GM21529 (cell line): ENCODE measurements around the gene LTK.

ENCODE experiments used
- ATAC-seq: cut with Tn5 transposase; IDR thresholded peaks from one replicate; pipeline ENCODE4 v1.9.1; 2021; ENCODE audit not compliant: unreplicated experiment

Gene LTK

DNA sequence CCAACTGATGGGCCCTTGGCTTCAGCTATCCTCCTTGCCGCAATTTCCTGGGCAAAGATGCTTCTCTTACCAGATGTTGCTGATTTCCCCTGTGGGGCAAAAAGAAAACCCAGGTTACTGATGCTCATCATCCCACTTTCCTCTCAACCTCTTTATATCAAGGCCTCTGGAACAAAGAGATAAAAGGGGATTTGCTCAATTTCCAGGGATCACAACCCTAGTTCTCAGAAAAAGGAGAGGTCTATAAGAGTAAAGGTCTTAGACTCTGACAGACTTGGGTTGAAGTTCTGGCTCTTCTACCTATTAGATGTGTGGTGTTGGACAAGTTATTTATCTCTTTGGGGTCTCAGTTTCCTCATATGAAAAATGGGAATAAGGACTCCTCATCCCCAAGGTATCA is 21.9 kb upstream of the LTK start:
- no peak for ATAC-seq

DNA sequence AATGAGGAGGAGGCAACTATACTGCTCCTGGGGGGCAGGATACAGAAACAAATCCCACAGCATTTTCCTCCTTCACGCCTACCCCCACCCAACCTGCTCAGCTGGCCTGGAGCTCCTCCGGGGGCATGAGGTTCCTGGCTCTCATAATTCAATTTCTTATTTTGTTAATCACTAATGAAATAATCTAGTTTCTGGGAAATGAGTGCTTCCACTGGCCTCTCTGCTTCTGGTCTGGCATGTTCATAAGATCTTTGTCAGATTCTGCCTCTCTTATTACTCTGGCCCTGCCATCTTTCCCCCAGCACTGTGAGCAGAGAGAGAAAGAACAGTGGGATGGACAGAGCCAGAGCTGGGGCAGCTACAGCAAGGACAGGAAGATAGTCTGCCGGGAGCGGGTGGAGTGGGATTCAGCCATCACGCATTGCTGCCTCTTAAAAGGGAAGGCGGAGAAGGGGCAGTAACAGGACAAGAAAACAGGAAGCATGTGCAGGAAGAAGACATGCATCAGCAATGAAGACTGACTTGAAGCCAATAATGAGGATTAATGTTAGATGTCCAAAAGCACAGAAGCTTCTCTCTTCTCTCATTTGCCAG is 16.8 kb upstream of the LTK start:
- ATAC-seq, result no peak

DNA sequence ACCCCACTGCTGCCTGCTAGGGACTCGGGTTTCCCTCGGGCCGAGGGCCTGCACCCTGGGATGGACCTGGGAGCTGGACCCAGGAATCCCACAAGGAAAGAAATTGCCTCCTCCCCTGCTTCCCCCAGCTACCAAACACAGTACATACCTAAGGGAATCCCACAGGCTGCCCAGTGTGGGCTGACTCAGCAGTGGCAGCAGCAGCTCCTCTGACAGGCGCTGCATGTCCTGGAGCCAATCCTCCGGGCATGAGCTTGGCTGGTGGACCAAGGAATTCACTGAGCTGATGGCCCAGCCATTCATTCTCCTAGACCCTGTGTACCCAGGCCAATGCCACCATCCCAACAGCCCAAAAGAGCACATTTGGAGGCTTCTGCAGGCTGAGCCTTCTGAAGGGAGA is 9.5 kb upstream of the LTK start:
- ATAC-seq, result no peak

DNA sequence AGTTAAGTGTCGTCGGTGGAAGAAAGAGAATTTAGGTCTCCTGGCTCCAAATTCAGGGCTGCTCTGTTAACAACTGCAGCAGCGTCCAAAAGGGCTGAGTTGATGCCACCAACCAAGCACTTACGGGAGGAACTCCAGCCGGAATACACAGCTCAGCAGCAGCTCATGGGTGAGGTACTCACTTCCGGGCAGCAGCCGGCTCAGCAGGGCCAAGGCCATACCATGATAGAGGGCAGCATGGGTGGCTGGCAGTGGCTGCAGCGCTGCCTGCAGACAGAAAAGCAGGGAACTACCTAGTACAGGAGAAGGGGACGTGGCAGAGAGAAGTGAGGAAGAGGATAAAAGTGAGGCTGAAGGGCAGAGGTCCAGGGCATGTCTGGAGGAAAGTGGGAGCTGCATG is 8.0 kb upstream of the LTK start:
- ATAC-seq, result no peak

DNA sequence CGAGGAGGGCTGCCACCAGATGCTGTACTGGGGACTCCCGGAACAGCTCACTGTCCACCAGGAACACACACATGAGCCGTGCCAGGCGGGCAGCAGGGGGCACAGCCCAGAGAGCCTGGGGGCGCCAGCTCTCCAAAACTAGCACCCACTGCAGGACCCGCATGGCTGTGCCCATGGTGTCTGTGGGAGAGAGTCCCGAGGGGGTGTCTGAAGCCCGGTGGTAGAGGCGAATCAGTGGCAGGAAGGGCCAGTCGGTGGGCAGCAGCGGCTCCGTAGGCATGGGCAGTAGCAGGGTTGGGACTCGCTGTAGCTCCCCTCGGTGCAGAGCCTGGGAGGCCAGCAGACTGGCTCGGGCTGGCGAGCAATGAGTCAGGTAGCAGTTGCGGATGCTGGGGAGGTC is 7.0 kb upstream of the LTK start:
- ATAC-seq, result no peak

DNA sequence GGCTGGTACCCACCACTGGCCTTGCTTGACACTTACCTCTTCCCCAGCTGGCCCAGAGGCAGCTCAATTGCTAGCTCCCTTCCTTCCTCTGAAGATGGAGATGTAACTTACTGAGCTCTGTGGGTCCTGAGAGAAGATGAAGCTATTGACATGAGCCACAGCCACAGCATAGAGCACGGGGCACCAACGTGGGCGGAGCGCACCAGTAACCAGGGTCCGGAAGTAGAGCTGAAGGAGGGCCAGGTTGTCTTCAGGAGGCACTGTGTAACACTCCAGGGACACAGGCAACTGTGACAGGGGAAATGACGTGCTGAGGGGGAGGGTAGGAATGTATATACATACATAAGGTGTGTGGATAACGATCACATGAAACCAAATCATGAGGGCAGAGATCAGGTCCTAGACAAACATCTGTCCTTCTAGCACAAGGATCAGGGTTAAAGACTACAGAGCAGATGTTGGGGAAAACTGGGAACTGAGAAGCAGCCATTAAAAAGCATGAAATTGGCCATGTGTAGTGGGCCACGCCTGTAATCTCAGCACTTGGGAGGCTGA is 4.3 kb upstream of the LTK start:
- ATAC-seq, result no peak

DNA sequence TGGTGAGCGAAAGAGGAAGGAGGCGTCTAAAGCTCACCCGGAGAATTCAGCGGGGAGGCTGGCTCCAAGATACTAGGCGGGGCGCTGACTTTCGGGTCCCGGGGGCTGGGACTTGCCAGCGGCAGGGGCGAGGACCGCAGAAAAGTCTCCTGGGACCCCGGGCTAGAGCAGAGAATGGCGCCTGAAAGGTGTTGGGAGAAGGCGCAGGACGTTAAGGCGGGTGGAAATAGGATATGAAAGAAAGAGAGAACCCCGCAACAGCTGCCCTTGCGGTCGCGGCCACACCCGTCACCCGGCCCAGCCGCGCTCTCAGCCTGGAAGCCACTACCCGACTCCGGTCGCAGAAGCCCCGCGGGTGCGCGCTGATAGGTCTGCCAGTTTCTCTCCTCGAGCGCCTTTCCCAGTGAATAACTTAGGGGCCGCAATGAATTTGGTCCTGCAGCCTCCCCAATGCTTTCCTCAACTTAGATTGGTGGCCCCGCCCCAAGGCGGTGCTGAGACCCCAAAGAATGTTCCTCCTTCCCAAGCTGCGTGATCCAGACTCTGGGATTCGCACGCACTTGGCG is 604 bp downstream of the LTK start:
- ATAC-seq, result no peak

DNA sequence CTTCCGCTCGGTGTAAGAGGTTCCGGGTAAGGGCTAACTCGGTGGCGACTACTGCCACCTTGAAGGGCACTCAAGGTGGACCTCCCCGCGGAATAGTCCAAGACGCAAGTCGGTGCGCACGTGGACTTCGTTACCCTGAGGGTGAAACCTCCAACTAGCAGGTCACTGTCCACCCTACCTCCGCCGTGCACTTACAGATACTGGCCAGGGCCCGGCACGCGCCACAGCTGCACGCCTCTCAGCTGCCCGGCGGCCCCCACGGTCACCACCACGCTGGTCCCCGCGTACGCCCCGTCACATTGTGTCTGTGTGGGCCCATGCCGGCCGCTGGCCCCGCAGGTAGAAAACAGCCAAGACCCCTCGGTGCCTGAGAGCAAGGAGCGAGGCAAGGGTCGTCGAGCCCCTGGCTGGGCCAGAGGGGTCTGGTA is 1.1 kb downstream of the LTK start:
- ATAC-seq, result no peak

DNA sequence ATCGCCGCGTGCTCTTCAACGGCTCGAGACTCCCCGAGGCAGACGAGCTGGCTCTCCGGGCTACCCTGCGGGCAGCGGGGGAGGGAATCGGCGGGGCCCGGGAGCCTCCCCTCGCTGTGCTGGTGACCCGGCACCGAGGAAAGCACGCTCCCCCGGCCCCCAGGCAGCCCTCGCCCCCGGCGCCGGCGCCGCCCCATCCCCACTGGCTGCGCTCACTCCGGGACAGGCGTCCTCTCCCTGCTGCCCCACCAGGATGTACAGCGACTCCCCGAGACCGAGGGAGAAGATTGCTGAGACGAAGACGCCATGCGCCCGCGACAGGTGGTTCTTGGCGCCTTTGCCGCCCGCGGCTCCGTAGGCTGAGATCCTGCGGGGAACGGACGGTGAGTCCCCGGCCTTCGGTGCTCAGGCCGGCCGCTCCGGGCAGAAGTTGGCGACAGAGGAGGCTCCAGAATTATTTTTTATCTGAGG is 1.7 kb downstream of the LTK start:
- no peak for ATAC-seq

DNA sequence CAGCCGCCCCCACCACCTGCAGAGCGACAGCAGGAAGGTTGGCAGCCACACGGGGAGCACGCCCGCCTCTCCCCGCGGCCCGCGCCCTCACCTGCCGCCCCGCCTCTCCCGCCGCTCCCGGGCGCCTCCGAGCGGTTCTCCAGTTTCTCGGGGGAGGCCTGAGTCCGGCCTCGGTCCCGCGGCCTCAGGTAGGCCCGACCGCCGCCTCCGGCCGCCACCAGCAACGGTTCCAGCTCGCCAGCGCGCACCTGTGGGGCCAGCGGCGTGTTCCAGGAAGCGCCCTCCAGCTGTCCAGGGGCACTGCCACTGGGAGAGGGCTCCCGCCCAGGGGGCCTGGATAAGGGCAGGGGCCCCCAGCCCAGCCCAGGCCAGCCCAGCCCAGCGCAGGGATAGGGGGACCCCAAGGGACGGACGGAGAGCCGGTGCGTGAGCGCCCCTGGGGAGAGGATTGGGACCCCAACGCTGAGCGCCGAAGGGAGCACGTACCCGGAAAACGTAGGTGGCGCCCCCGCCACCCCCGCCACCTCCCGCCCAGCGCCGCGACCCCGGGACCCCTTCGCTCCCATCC is 2.2 kb downstream of the LTK start:
- ATAC-seq, result no peak

DNA sequence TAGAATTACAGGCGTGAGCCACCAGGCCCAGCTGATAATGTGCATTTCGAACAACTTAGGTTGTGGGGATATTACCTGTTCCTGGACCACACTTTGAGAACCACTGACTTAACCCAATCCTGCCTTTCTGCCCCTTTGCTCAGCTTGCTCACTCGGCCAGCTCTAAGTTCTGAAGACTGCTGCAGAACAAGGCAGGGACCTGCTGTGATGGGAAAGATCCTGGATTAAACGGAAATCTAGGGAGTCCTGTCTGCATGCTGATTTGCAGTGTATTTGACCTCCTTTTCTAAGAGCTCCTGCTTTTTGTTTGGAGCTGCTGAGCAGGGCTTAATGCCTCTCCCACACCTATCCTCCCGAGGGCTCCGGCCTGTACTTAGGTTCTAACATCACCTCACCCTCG is 2.9 kb downstream of the LTK start:
- ATAC-seq, result no peak

DNA sequence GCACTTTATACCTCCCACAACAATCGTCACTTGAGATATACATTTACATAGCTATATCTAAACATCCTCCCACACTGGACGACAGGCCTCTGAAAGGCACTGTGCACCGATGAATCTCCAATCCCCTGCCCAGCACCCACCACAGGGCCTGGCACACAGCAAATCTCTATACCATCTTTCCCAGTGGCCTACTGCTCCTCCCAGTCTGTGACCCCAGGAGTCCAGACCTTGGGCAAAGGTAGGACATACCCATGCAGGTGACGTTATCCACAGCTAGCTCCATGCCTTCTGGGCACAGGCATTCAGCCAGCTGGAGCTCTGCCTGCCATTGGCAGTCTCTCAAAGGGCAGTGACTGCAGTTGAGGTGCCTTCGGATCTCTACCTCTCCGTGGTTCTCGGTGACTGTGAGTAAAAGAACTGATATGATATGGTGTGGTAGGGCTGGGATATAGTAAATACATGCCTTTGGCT is 5.8 kb downstream of the LTK start:
- ATAC-seq, result no peak

DNA sequence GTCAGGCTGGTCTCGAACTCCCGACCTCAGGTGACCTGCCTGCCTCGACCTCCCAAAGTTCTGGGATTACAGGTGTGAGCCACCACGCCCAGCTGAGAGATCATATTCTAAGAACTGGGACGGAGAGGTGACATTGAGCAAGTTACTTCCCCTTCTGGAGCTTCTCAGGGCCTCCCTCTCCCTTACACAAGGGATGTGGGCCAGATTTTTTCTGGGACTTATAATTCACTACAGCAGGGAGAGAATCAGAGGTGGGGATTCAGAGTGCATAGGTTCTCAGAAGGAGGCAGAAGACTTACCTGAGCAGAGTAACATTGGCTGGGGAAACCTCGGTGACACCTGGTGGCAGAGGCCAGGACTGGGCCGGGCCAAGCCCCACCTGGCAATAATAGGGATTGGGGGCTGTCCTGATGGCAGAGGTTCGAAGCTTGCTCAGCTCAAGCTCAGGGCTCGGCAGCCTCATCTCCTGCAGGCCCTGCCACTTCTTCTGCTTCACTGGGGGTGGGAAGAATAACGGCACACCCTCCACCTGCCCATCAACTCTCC is 6.8 kb downstream of the LTK start:
- ATAC-seq, result no peak

DNA sequence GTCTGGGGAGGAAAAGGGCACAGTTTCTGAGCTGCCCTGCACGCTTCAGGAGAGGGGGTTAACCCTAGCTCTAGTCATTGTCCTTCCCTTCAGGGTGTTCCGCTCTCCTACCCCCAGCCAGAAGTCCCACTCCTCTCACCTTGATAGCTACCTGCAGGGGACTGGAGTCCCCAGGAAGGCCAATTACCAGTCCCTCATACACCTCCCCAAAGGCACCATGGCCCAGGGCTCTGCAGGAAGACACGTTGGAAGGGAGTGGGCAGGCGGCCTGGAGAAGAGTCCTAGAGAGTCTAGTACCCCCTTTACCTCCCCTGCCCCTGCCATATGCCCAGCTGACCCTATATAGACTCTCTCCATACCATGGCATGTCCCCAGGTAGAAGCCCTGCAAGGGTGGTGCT is 7.9 kb downstream of the LTK start:
- ATAC-seq, result no peak

DNA sequence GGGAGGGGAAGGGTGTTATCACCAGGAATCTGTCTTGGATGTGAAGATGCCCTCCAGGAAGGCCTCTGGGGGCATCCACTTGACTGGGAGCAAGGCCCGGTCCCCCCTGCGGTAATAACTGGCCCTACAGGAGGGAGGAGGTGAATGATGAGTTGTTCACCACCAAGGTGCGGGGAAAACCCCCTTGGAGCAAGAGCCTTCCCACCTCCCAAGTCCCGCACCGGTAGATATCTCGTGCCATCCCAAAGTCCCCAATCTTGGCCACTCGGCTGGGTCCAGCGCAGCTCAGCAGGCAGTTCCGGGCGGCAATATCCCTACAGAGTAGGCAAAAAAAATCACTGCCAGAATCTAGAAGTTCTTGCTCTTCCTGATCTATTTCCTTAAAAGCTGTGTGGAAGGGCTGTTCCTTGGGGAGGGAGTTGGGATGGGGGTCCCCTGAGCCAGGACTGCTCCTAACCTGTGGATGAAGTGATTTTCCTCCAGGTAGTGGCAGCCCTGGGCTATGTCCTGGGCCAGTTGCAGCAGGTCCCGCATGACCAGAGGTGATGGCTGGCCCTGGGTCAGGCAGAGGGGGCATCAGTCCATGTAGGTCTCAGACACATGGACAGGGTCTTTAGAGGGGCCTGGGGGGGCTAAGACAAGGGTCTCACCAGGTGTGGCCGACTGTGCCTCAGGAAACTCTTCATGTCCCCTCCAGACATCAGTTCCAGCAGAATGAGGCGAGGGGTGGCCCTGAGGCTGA is 8.7 kb downstream of the LTK start:
- ATAC-seq, result no peak

DNA sequence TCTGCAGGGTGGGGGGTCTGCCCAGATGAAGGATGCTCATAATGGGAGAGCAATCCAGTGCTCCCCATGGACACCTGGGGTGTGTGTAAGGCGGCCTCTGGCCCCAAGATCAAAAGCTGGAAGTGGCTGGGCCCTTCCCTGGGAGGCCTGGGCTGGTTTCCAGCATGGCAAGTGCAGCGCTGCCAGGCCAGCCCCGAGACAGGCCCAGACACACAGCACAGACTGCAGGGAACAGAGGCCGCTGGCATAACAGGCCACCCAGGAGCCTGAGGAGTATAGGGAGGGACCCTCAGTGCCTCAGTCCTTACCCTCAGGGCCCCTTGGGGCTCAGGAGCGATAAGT is 10.0 kb downstream of the LTK start:
- ATAC-seq, result no peak

DNA sequence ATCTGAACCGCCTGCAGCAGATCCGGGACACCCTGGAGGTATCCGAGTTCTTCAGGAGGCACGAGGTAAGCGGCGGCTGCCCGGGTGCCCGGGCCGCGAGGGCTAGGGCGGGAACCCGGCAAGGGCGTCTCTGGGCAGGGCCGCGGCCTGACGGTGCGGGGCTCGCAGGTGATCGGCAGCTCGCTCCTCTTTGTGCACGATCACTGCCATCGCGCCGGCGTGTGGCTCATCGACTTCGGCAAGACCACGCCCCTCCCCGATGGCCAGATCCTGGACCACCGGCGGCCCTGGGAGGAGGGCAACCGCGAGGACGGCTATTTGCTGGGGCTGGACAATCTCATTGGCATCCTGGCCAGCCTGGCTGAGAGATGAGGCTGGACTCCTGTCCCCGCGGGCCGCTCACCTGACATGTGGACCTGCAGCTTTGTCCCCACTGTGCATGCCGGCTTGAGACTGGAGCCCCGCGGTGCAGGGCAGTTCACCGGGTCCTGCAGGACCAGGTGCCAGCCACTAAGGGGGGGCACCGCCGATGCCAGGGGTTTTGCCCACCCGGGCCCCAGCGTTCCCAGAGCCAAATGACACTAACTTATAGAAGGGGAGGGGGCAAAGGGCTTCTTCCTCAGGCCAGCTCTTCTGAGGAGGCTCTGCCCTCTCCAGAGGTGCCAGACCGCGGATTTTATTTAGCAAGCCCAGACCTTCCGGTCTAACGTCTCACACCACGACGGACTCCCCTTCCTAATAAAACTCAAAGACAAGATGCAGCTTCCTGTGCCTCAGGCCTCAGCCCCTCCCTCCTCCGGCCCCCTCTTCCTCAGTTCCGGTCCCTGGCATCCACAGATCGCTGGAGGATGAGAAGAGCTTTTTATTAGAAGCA is 10.6 kb downstream of the LTK start:
- no peak for ATAC-seq

DNA sequence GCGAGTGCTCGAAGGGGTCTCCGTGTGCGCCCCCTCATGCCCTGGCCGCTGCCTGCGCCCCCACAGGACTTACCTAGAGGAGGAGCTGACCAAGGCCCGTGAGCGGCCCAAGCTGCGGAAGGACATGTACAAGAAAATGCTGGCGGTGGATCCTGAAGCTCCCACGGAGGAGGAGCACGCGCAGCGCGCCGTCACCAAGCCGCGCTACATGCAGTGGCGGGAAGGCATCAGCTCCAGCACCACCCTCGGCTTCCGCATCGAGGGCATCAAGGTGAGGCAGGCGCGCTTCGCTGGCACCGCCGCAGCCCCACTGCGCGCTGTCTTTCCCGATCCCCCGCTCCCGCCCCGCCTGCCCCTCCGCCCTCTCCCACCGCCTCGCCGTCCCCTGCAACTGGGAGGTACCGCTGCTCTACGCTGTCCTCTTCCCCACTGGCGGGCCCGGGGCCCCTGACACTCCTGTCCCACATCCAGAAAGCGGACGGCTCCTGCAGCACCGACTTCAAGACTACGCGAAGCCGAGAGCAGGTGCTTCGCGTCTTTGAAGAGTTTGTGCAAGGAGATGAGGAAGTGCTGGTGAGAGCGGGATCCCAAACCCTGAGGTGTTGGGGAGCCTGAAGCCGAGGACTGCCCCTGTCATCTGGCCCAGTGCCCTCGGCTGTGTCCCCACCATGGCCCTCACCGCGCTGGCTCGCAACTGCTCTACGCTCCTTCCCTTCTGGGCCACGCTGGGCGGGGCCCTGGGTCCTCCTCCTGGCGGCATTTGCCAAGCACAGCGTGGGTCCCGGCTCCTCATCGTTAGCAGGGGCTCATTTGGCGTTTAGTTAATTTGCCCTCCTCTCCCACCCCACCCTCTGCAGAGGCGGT is 11.5 kb downstream of the LTK start:
- ATAC-seq, result no peak

DNA sequence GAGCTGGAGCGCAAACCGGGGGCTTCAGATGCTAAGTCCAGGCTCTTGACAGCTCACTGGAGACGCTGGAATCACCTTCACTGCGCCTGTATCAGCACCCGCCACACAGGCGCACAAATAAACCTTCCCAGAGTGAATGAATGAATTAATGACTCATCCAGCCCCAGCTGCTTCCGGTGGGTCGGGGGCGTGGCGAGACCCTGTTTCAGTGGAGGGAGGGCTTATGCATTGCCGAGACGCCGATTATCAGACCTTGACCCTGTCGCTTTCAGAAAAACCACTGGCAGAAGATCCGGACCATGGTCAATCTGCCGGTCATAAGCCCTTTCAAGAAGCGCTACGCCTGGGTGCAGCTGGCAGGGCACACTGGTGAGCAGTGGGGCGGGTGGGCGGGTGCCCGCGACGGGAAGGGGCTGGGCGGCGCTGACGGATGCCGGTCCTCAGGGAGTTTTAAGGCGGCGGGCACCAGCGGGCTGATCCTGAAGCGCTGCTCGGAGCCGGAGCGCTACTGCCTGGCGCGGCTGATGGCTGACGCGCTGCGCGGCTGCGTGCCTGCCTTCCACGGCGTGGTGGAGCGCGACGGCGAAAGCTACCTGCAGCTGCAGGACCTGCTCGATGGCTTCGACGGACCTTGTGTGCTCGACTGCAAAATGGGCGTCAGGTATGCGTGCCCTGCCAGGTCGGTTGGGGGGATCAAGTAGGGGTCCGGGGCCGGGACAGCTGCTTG is 12.3 kb downstream of the LTK start:
- ATAC-seq, result no peak
